Activated B cell treated with CpG ODN at 0.5 μM for 24 hours (primary cell): ENCODE measurements around the gene FUCA2. TPM values are rescaled to one million over a fixed set of nuclear protein-coding genes. Genes with fewer than 3 reads are reported as not detected.

ENCODE experiments used
- ATAC-seq: fragments of 200-7000 bp; cut with Tn5 transposase; one replicate; pipeline ENCODE4 v1.10.0; 2021; ENCODE audit warnings: low read depth, mild to moderate bottlenecking, moderate library complexity
- CTCF ChIA-PET: fragments of 350-600 bp; sonication (Branson Sonifier 250); formaldehyde crosslinking; loops from one replicate; lab custom pipeline; 2021; ENCODE audit warnings: antibody characterized with exemption; lab: Charles Lee
- POLR2A ChIA-PET: fragments of 350-600 bp; sonication (Branson Sonifier 250); formaldehyde crosslinking; loops from one replicate; lab custom pipeline; 2021; ENCODE audit warnings: antibody characterized with exemption; lab: Charles Lee
- DNase-seq: peaks from one replicate; pipeline ENCODE4 v3.0.0; 2022
- H3K27ac Mint-ChIP-seq: one replicate; pipeline ENCODE4 v1.8.0; 2020; ENCODE audit warnings: mixed read lengths
- H3K27me3 Mint-ChIP-seq: one replicate; pipeline ENCODE4 v1.8.0; 2021; ENCODE audit warnings: mixed read lengths
- H3K36me3 Mint-ChIP-seq: one replicate; pipeline ENCODE4 v1.8.0; 2021; ENCODE audit warnings: low read depth, mixed read lengths
- H3K4me1 Mint-ChIP-seq: one replicate; pipeline ENCODE4 v1.8.0; 2021; ENCODE audit warnings: mixed read lengths
- H3K4me3 Mint-ChIP-seq: one replicate; pipeline ENCODE4 v1.8.0; 2020; ENCODE audit warnings: mild to moderate bottlenecking, mixed read lengths
- H3K9me3 Mint-ChIP-seq: one replicate; pipeline ENCODE4 v1.8.0; 2020; ENCODE audit warnings: mixed read lengths
- intact Hi-C: fragments of 100-400 bp; cut with micrococcal nuclease; formaldehyde crosslinking; loops from one replicate; pipeline ENCODE4 v1.15.1; 2024
- total RNA-seq: library from RNA; stranded (reverse); gene quantifications from 2 replicates; pipeline ENCODE4 v1.2.3, GENCODE V29; 2022
- TF ChIP-seq, protein P1 (sequence below): fragments of 200-600 bp; IDR thresholded peaks from one replicate; pipeline ENCODE4 v1.8.0; 2022; ENCODE audit warnings: antibody characterized with exemption, mild to moderate bottlenecking

The FUCA2 gene
- total RNA-seq, 1 donor from 2014 or later: 8.7 TPM

DNA sequence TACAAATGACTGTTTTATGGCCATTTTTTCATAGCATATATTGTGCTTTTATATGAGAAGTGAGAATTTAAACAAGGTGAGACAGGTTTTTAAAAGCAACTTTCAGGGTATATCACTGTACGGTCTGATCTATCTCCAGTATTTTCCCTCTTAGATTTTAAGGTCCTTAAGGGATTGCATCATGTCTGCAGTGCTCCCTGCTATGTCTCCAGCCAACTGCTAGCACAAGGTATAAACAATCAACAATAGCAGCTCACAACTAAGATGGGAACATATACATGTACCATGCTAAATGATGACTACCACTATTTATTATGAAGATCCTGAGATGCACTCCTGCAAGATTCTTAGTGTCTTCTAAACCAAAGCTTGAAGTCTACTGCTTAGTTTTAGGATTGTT, 7.2 kb downstream of the FUCA2 start:
- POLR2A ChIA-PET: no interaction called here
- Mint-ChIP-seq H3K9me3 (no peaks in the 10 kb centered on the region), H3K36me3 (peaks cover 14% of the 10 kb centered on the region), H3K27ac (no peak overlapping the region), H3K27me3 (no peaks in the 10 kb centered on the region), H3K4me3 (no peak overlapping the region), H3K4me1 (peaks cover 17% of the 10 kb centered on the region)
- DNase-seq (no peak), ATAC-seq (no peak)
- intact Hi-C loops: no loop called here
- CTCF ChIA-PET: no interaction called here
- TF ChIP-seq, protein P1, sequence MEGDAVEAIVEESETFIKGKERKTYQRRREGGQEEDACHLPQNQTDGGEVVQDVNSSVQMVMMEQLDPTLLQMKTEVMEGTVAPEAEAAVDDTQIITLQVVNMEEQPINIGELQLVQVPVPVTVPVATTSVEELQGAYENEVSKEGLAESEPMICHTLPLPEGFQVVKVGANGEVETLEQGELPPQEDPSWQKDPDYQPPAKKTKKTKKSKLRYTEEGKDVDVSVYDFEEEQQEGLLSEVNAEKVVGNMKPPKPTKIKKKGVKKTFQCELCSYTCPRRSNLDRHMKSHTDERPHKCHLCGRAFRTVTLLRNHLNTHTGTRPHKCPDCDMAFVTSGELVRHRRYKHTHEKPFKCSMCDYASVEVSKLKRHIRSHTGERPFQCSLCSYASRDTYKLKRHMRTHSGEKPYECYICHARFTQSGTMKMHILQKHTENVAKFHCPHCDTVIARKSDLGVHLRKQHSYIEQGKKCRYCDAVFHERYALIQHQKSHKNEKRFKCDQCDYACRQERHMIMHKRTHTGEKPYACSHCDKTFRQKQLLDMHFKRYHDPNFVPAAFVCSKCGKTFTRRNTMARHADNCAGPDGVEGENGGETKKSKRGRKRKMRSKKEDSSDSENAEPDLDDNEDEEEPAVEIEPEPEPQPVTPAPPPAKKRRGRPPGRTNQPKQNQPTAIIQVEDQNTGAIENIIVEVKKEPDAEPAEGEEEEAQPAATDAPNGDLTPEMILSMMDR: no peak

- ATAC-seq: no peak
- CTCF ChIA-PET: no interaction called here
Measured at GRCh38 chr6:143501851-143502250, 9.7 kb downstream of the FUCA2 start.

GRCh38 chr6:143498428-143498827, 13.1 kb downstream of the FUCA2 start:
- Mint-ChIP-seq H3K36me3 (peaks cover 30% of the 10 kb centered on the region), H3K4me1 (no peaks in the 10 kb centered on the region), H3K4me3 (no peak overlapping the region), H3K27me3 (no peaks in the 10 kb centered on the region), H3K9me3 (no peaks in the 10 kb centered on the region), H3K27ac (no peak overlapping the region)
- intact Hi-C loops: no loop called here
- TF ChIP-seq, protein P1: no peak
- ChIA-PET CTCF (interaction anchor here (0.7 kb wide), 1 partner anchor 37 kb away, joined by 4 read pairs; no protein-coding TSS in a partner anchor), POLR2A (no interaction called here)
- ATAC-seq: no peak
- DNase-seq: no peak

More at GRCh38 chr6:143501851-143502250, 9.7 kb downstream of the FUCA2 start:
- Mint-ChIP-seq H3K4me1 (peaks cover 7% of the 10 kb centered on the region), H3K27ac (no peak overlapping the region), H3K36me3 (peaks cover 30% of the 10 kb centered on the region), H3K27me3 (no peaks in the 10 kb centered on the region), H3K4me3 (no peak overlapping the region), H3K9me3 (no peaks in the 10 kb centered on the region)
- POLR2A ChIA-PET: no interaction called here
- TF ChIP-seq, protein P1: no peak
- intact Hi-C loops: no loop called here
- DNase-seq: no peak

DNA sequence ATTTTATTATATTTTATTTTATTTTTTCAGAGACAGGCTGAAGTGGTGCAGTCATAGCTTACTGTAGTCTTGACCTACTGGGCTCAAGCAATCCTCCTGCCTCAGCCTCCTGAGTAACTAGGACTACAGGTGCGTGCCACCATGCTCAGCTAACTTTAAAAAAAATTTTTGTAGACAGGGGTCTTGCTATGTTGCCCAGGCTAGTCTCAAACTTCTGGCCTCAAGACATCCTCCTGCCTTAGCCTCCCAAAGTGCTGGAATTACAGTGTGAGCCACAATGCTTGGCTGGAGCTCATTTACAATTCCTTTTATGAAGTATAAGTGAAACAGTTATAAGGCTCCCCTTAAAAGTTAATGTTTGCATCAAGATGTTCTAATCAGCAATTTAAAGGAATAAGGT, 14.5 kb downstream of the FUCA2 start:
- intact Hi-C loops: no loop called here
- POLR2A ChIA-PET: no interaction called here

DNA sequence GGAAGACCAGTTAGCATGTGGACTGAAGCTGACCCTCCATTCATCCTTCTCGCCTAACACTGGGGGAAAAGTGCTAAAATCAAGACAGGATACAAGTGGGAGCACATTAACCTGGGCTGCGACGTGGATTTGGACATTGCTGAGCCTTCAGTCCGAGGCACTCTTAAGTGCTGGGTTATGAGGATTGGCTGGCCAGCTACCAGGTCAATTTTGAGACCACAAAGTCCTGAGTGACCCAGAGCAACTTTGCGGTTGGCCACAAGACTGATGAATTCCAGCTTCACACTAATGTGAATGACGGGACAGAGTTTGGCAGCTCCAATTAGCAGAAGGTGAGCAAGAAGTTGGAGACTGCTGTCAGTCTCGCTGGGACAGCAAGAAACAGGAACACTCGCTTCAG, 20.7 kb downstream of the FUCA2 start:
- no peak overlapping the region for H3K27ac Mint-ChIP-seq
- CTCF ChIA-PET: no interaction called here

More for the DNA sequence above, 14.5 kb downstream of the FUCA2 start:
- Mint-ChIP-seq H3K9me3 (no peaks in the 10 kb centered on the region), H3K4me1 (no peaks in the 10 kb centered on the region), H3K36me3 (peaks cover 32% of the 10 kb centered on the region), H3K4me3 (no peak overlapping the region), H3K27me3 (no peaks in the 10 kb centered on the region), H3K27ac (no peak overlapping the region)
- CTCF ChIA-PET: no interaction called here
- ATAC-seq (no peak), DNase-seq (no peak)
- TF ChIP-seq, protein P1: no peak

More for the DNA sequence above, 20.7 kb downstream of the FUCA2 start:
- POLR2A ChIA-PET: no interaction called here
- no peak for DNase-seq
- TF ChIP-seq, protein P1: no peak
- Mint-ChIP-seq H3K27me3 (no peaks in the 10 kb centered on the region), H3K4me1 (no peaks in the 10 kb centered on the region), H3K9me3 (no peaks in the 10 kb centered on the region), H3K36me3 (peaks cover 16% of the 10 kb centered on the region), H3K4me3 (no peak overlapping the region)
- intact Hi-C loops: no loop called here
- ATAC-seq: no peak
